Measurements from ENCODE around the gene CACNA1C. TPM values are rescaled to one million over a fixed set of nuclear protein-coding genes. Genes with fewer than 3 reads are reported as not detected.

The CACNA1C gene
- total RNA-seq, 1 experiment from 2014 or later, result not detected

GRCh38 chr12:2229661-2230539, 177.1 kb downstream of the CACNA1C start:
- Histone ChIP-seq H2AFZ (no peak overlapping the region), H3K36me3 (ENCODE audit: low read depth) (no peaks in the 10 kb centered on the region), H3K4me1 (replicated peaks; ENCODE audit: insufficient read depth) (no peaks in the 10 kb centered on the region), H3F3A (ENCODE audit: insufficient read depth, low read depth) (no peaks in the 10 kb centered on the region), H3K4me2 (no peak overlapping the region), H3K9me3 (ENCODE audit: insufficient read depth, low read depth) (no peaks in the 10 kb centered on the region; the same call in 1 of the 2 replicates), H3K79me2 (ENCODE audit: low read depth) (no peaks in the 10 kb centered on the region), H3K4me3 (no peak overlapping the region), H3K27me3 (ENCODE audit: insufficient read depth, low read depth) (peaks cover 82% of the 10 kb centered on the region), H4K20me1 (ENCODE audit: insufficient read depth) (no peaks in the 10 kb centered on the region), H3K9me2 (ENCODE audit: insufficient read depth) (no peaks in the 10 kb centered on the region), H3K27ac (no peak overlapping the region)
- TF ChIP-seq CTCF (conservative IDR thresholded peaks at IDR 0.05), result no peak
- no peak for TF ChIP-seq EZH2 (IDR thresholded peaks at IDR 0.05; ENCODE audit: low read depth)
- intact Hi-C loops (cut with micrococcal nuclease; ENCODE audit: unreplicated experiment), result no loop called here
- CTCF ChIA-PET, result no interaction called here
- POLR2A ChIA-PET (ENCODE audit: unreplicated experiment), result no interaction called here
- no peak for DNase-seq
- no TSS peak for BruUV-seq (replicated peaks)

- Histone ChIP-seq H3K4me2 (no peak overlapping the region), H3K9me3 (ENCODE audit: insufficient read depth, low read depth) (no peaks in the 10 kb centered on the region; the same call in 1 of the 2 replicates), H3K27me3 (ENCODE audit: insufficient read depth, low read depth) (peaks cover 77% of the 10 kb centered on the region), H3K79me2 (ENCODE audit: low read depth) (no peaks in the 10 kb centered on the region), H3K27ac (no peak overlapping the region), H3F3A (ENCODE audit: insufficient read depth, low read depth) (no peaks in the 10 kb centered on the region), H4K20me1 (ENCODE audit: insufficient read depth) (no peaks in the 10 kb centered on the region), H3K36me3 (ENCODE audit: low read depth) (no peaks in the 10 kb centered on the region), H3K4me1 (replicated peaks; ENCODE audit: insufficient read depth) (no peaks in the 10 kb centered on the region), H3K4me3 (no peak overlapping the region), H3K9me2 (ENCODE audit: insufficient read depth) (no peaks in the 10 kb centered on the region), H2AFZ (no peak overlapping the region)
- TF ChIP-seq EZH2 (IDR thresholded peaks at IDR 0.05; ENCODE audit: low read depth), result no peak
- no peak for TF ChIP-seq CTCF (conservative IDR thresholded peaks at IDR 0.05)
- ChIA-PET POLR2A (ENCODE audit: unreplicated experiment) (no interaction called here), CTCF (no interaction called here)
- no TSS peak for BruUV-seq (replicated peaks)
- DNase-seq, result no peak
- intact Hi-C loops (cut with micrococcal nuclease; ENCODE audit: unreplicated experiment), result no loop called here
Observed at GRCh38 chr12:2231011-2231595, 178.3 kb downstream of the CACNA1C start.

DNA sequence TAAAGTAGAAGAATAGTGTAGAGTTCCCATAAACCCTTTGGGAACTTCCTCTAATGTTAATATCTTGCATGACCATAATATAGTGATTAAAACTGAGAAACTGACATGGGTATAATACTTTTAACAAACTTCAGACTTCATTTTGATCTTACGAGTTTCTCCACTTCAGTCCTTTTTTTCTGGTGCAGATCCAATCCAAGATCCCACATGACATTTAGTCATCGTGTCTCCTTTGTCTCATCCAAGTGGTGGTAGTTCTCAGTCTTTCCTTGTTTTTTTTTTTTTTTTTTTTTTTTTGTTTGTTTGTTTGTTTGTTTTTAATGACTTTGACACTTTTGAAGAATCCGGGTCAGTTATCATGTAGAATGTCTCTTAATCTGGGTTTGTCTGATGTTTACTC, 179.2 kb downstream of the CACNA1C start:
- Histone ChIP-seq H3K4me1 (replicated peaks; ENCODE audit: insufficient read depth) (no peaks in the 10 kb centered on the region), H3K79me2 (ENCODE audit: low read depth) (no peaks in the 10 kb centered on the region), H3K27me3 (ENCODE audit: insufficient read depth, low read depth) (peaks cover 72% of the 10 kb centered on the region), H2AFZ (no peak overlapping the region), H3K9me2 (ENCODE audit: insufficient read depth) (no peaks in the 10 kb centered on the region), H3K27ac (no peak overlapping the region), H3K9me3 (ENCODE audit: insufficient read depth, low read depth) (no peaks in the 10 kb centered on the region; the same call in 1 of the 2 replicates), H3F3A (ENCODE audit: insufficient read depth, low read depth) (no peaks in the 10 kb centered on the region), H3K36me3 (ENCODE audit: low read depth) (no peaks in the 10 kb centered on the region), H3K4me3 (no peak overlapping the region), H3K4me2 (no peak overlapping the region), H4K20me1 (ENCODE audit: insufficient read depth) (no peaks in the 10 kb centered on the region)
- ChIA-PET CTCF (no interaction called here), POLR2A (ENCODE audit: unreplicated experiment) (no interaction called here)
- no TSS peak for BruUV-seq (replicated peaks)
- intact Hi-C loops (cut with micrococcal nuclease; ENCODE audit: unreplicated experiment), result no loop called here
- TF ChIP-seq CTCF (conservative IDR thresholded peaks at IDR 0.05), result no peak
- TF ChIP-seq EZH2 (IDR thresholded peaks at IDR 0.05; ENCODE audit: low read depth), result no peak
- DNase-seq, result no peak

All from PC-9 (cell line).